HEK293 (cell line): Measurements from ENCODE around the gene ACTR3.

Experiments
- CTCF ChIA-PET: fragments of 350-600 bp; formaldehyde crosslinking; extraction: SDS; loops from one replicate; lab custom pipeline; 2021; ENCODE audit warnings: antibody characterized with exemption; lab: Yijun Ruan, JAX
- POLR2A ChIA-PET: fragments of 300-600 bp; formaldehyde crosslinking; extraction: SDS; loops from one replicate; lab custom pipeline; 2020; ENCODE audit warnings: antibody characterized with exemption, inconsistent platforms; lab: Yijun Ruan, JAX
- H3K27ac ChIP-seq: fragments of 200-500 bp; sonication (Bioruptor generic); 2 replicates; pipeline ENCODE4 v1.5.1; 2014; ENCODE audit warnings: low read depth, low read length, control low read depth, inconsistent platforms; ENCODE audit errors: extremely low read depth
- H3K36me3 ChIP-seq, 2 experiments: fragments of 200-500 bp in 1 of 2; sonication (Bioruptor generic) in 1 of 2; 1 replicate in 1 of 2; 2 replicates in 1 of 2; pipeline ENCODE4 v1.5.1; 2014 to 2017; ENCODE audit warnings: inconsistent platforms in 2 of 2, low read length in 2 of 2; ENCODE audit not compliant: control insufficient read depth in 2 of 2, insufficient read depth in 1 of 2
- H3K4me1 ChIP-seq: fragments of 200-500 bp; sonication (Bioruptor generic); 2 replicates; pipeline ENCODE4 v1.5.1; 2014; ENCODE audit warnings: mild to moderate bottlenecking, low read length, inconsistent platforms; ENCODE audit not compliant: control insufficient read depth, insufficient read depth
- H3K4me3 ChIP-seq: 2 replicates; pipeline ENCODE4 v1.5.1; 2011; ENCODE audit warnings: low read depth, mild to moderate bottlenecking, control low read depth, low read length, moderate library complexity
- H3K9me3 ChIP-seq: fragments of 200-500 bp; sonication (Bioruptor generic); 2 replicates; pipeline ENCODE4 v1.5.1; 2014; ENCODE audit warnings: low read depth, low read length, inconsistent platforms; ENCODE audit not compliant: control insufficient read depth, insufficient read depth
- ATF2 ChIP-seq: fragments of 450-650 bp; formaldehyde crosslinking; IDR thresholded peaks from 2 replicates; pipeline ENCODE4 v1.5.1; 2016; ENCODE audit warnings: missing biosample characterization, missing genetic modification characterization, low read depth
- BCL6B ChIP-seq: fragments of 450-650 bp; formaldehyde crosslinking; IDR thresholded peaks from 2 replicates; pipeline ENCODE4 v1.5.1; 2017; ENCODE audit warnings: missing biosample characterization, missing genetic modification characterization
- ELK4 ChIP-seq: IDR thresholded peaks from 2 replicates; pipeline ENCODE4 v1.6.1; 2011; ENCODE audit warnings: mild to moderate bottlenecking, low read depth, low read length, borderline replicate concordance
- GLIS1 ChIP-seq: fragments of 450-650 bp; formaldehyde crosslinking; IDR thresholded peaks from 2 replicates; pipeline ENCODE4 v1.5.1; 2016; ENCODE audit warnings: missing biosample characterization, missing genetic modification characterization
- KLF17 ChIP-seq: fragments of 450-650 bp; formaldehyde crosslinking; IDR thresholded peaks from 2 replicates; pipeline ENCODE4 v1.5.1; 2016; ENCODE audit warnings: missing biosample characterization, missing genetic modification characterization
- KLF7 ChIP-seq: fragments of 450-650 bp; formaldehyde crosslinking; IDR thresholded peaks from 2 replicates; pipeline ENCODE4 v1.5.1; 2016; ENCODE audit warnings: missing biosample characterization, missing genetic modification characterization, borderline replicate concordance
- KLF9 ChIP-seq: fragments of 450-650 bp; formaldehyde crosslinking; IDR thresholded peaks from 2 replicates; pipeline ENCODE4 v1.5.1; 2016; ENCODE audit warnings: missing biosample characterization, missing genetic modification characterization, low read depth
- SALL2 ChIP-seq: fragments of 450-650 bp; formaldehyde crosslinking; IDR thresholded peaks from 2 replicates; pipeline ENCODE4 v1.5.0; 2017; ENCODE audit warnings: missing biosample characterization, mild to moderate bottlenecking, missing genetic modification characterization, borderline replicate concordance
- SP7 ChIP-seq: fragments of 450-650 bp; formaldehyde crosslinking; IDR thresholded peaks from 2 replicates; pipeline ENCODE4 v1.5.1; 2016; ENCODE audit warnings: missing biosample characterization, missing genetic modification characterization
- WT1 ChIP-seq: fragments of 450-650 bp; formaldehyde crosslinking; IDR thresholded peaks from 2 replicates; pipeline ENCODE4 v1.5.1; 2016; ENCODE audit warnings: missing biosample characterization, missing genetic modification characterization
- ZNF140 ChIP-seq: fragments of 450-650 bp; formaldehyde crosslinking; IDR thresholded peaks from 2 replicates; pipeline ENCODE4 v1.5.1; 2016; ENCODE audit warnings: missing biosample characterization, missing genetic modification characterization
- ZNF157 ChIP-seq: fragments of 450-650 bp; formaldehyde crosslinking; IDR thresholded peaks from 2 replicates; pipeline ENCODE4 v1.5.1; 2016; ENCODE audit warnings: missing biosample characterization, missing genetic modification characterization
- ZNF175 ChIP-seq: fragments of 450-650 bp; formaldehyde crosslinking; IDR thresholded peaks from 2 replicates; pipeline ENCODE4 v1.5.1; 2016; ENCODE audit warnings: missing biosample characterization, missing genetic modification characterization
- ZNF324 ChIP-seq: fragments of 450-650 bp; formaldehyde crosslinking; IDR thresholded peaks from 2 replicates; pipeline ENCODE4 v1.5.1; 2016; ENCODE audit warnings: missing biosample characterization, missing genetic modification characterization
- ZNF341 ChIP-seq: fragments of 450-650 bp; formaldehyde crosslinking; IDR thresholded peaks from 2 replicates; pipeline ENCODE4; 2016; ENCODE audit warnings: low read depth, missing biosample characterization, missing genetic modification characterization
- ZNF350 ChIP-seq: fragments of 450-650 bp; formaldehyde crosslinking; IDR thresholded peaks from 2 replicates; pipeline ENCODE4 v1.5.0; 2017; ENCODE audit warnings: missing biosample characterization, mild to moderate bottlenecking, missing genetic modification characterization
- ZNF398 ChIP-seq: fragments of 450-650 bp; formaldehyde crosslinking; IDR thresholded peaks from 2 replicates; pipeline ENCODE4 v1.5.1; 2017; ENCODE audit warnings: missing biosample characterization, missing genetic modification characterization
- ZNF660 ChIP-seq: fragments of 450-650 bp; IDR thresholded peaks from 2 replicates; pipeline ENCODE4 v1.5.1; 2018; ENCODE audit warnings: missing biosample characterization, mild to moderate bottlenecking, missing genetic modification characterization
- ZNF677 ChIP-seq: fragments of 450-650 bp; IDR thresholded peaks from 2 replicates; pipeline ENCODE4 v1.5.0; 2018; ENCODE audit warnings: missing biosample characterization, mild to moderate bottlenecking, missing genetic modification characterization, moderate library complexity

Gene ACTR3

GRCh38 chr2:113887009-113887792 lies 2.7 kb upstream of the ACTR3 start (continued):
- TF ChIP-seq ATF2 = no peak

- CTCF ChIA-PET = interaction anchor here (0.6 to 1.3 kb wide), 4 partner anchors 10 to 499 kb away, joined by 3 to 5 read pairs (median 3); no protein-coding TSS in a partner anchor
- Histone ChIP-seq H3K36me3 (no peaks in the 10 kb centered on the region), H3K4me3 (peak overlapping the region; percentile 74), H3K27ac (peak overlapping the region; percentile 97), H3K9me3 (no peaks in the 10 kb centered on the region), H3K4me1 (peaks cover 14% of the 10 kb centered on the region)
- POLR2A ChIA-PET = interaction anchor here (0.7 to 2.0 kb wide), 7 partner anchors 10 to 133 kb away, joined by 3 to 19 read pairs (median 4); partner anchors contain the start of gene SLC35F5
- TF ChIP-seq ZNF157 (tag by site-specific recombination) (no peak), WT1 (tag by site-specific recombination) (no peak), ZNF677 (no peak), ZNF324 (tag by site-specific recombination) (no peak), ZNF140 (no peak), ZNF341 (tag by site-specific recombination) (no peak), BCL6B (no peak), KLF9 (tag by site-specific recombination) (no peak), ZNF175 (tag by site-specific recombination) (no peak), SP7 (tag by site-specific recombination) (no peak), ZNF350 (tag by site-specific recombination) (no peak), ZNF660 (tag by site-specific recombination) (no peak), SALL2 (tag by site-specific recombination) (no peak), GLIS1 (tag by site-specific recombination) (no peak), KLF7 (tag by site-specific recombination) (no peak), ZNF398 (tag by site-specific recombination) (no peak), KLF17 (tag by site-specific recombination) (no peak), ELK4 (no peak)
Measured at GRCh38 chr2:113888641-113889470, 1.0 kb upstream of the ACTR3 start.
